ENCODE measurements around the gene SEC61B.

The SEC61B gene

GRCh38 chr9:99197987-99198386 is 24.1 kb upstream of the SEC61B start:
- Mint-ChIP-seq H3K36me3 (ENCODE audit: insufficient read depth) (no peaks in the 10 kb centered on the region), H3K9me3 (no peaks in the 10 kb centered on the region), H3K27me3 (no peaks in the 10 kb centered on the region), H3K27ac (ENCODE audit: low read depth) (no peak overlapping the region), H3K4me1 (no peaks in the 10 kb centered on the region), H3K4me3 (no peak overlapping the region)
- no peak for ATAC-seq (replicated peaks; ENCODE audit: extremely low read depth, poor library complexity, severe bottlenecking)
- DNase-seq (ENCODE audit: low spot score in 2 of 2) = no peak

- H3K27me3 Mint-ChIP-seq = no peaks in the 10 kb centered on the region
- H3K4me3 Mint-ChIP-seq = no peak overlapping the region
- no peaks in the 10 kb centered on the region for H3K9me3 Mint-ChIP-seq
- no peaks in the 10 kb centered on the region for H3K36me3 Mint-ChIP-seq (ENCODE audit: insufficient read depth)
- DNase-seq (ENCODE audit: low spot score in 2 of 2) = no peak
- no peak overlapping the region for H3K27ac Mint-ChIP-seq (ENCODE audit: low read depth)
- no peaks in the 10 kb centered on the region for H3K4me1 Mint-ChIP-seq
- ATAC-seq (replicated peaks; ENCODE audit: extremely low read depth, poor library complexity, severe bottlenecking) = no peak
These were observed 22.0 kb upstream of the SEC61B start for GRCh38 chr9:99199938-99200539.

- Mint-ChIP-seq H3K27ac (ENCODE audit: low read depth) (no peak overlapping the region), H3K36me3 (ENCODE audit: insufficient read depth) (no peaks in the 10 kb centered on the region), H3K4me3 (no peak overlapping the region), H3K9me3 (no peaks in the 10 kb centered on the region), H3K27me3 (no peaks in the 10 kb centered on the region), H3K4me1 (no peaks in the 10 kb centered on the region)
- ATAC-seq (replicated peaks; ENCODE audit: extremely low read depth, poor library complexity, severe bottlenecking) = no peak
- no peak for DNase-seq (ENCODE audit: low spot score in 2 of 2)
These were observed 20.5 kb upstream of the SEC61B start for GRCh38 chr9:99201603-99202002.

- Mint-ChIP-seq H3K27me3 (peaks cover 27% of the 10 kb centered on the region), H3K4me1 (peaks cover 13% of the 10 kb centered on the region), H3K36me3 (ENCODE audit: insufficient read depth) (no peaks in the 10 kb centered on the region), H3K27ac (ENCODE audit: low read depth) (no peak overlapping the region), H3K4me3 (no peak overlapping the region), H3K9me3 (peaks cover 13% of the 10 kb centered on the region)
- ATAC-seq (replicated peaks; ENCODE audit: extremely low read depth, poor library complexity, severe bottlenecking) = no peak
- no peak for DNase-seq (ENCODE audit: low spot score in 2 of 2)
These were observed 11.5 kb upstream of the SEC61B start for GRCh38 chr9:99210572-99210971.

GRCh38 chr9:99211746-99212145 is 10.3 kb upstream of the SEC61B start:
- peaks cover 13% of the 10 kb centered on the region for H3K4me1 Mint-ChIP-seq
- no peak for ATAC-seq (replicated peaks; ENCODE audit: extremely low read depth, poor library complexity, severe bottlenecking)

GRCh38 chr9:99213197-99213596 is 8.9 kb upstream of the SEC61B start:
- DNase-seq (ENCODE audit: low spot score in 2 of 2) = no peak
- Mint-ChIP-seq H3K4me3 (no peak overlapping the region), H3K36me3 (ENCODE audit: insufficient read depth) (peaks cover 9% of the 10 kb centered on the region), H3K4me1 (peaks cover 13% of the 10 kb centered on the region), H3K9me3 (peaks cover 6% of the 10 kb centered on the region), H3K27me3 (peaks cover 17% of the 10 kb centered on the region), H3K27ac (ENCODE audit: low read depth) (no peak overlapping the region)
- ATAC-seq (replicated peaks; ENCODE audit: extremely low read depth, poor library complexity, severe bottlenecking) = no peak

More at GRCh38 chr9:99211746-99212145, 10.3 kb upstream of the SEC61B start:
- H3K4me3 Mint-ChIP-seq = no peak overlapping the region
- H3K27ac Mint-ChIP-seq (ENCODE audit: low read depth) = no peak overlapping the region
- peaks cover 13% of the 10 kb centered on the region for H3K9me3 Mint-ChIP-seq
- no peak for DNase-seq (ENCODE audit: low spot score in 2 of 2)
- H3K36me3 Mint-ChIP-seq (ENCODE audit: insufficient read depth) = peaks cover 2% of the 10 kb centered on the region
- H3K27me3 Mint-ChIP-seq = peaks cover 27% of the 10 kb centered on the region

- Mint-ChIP-seq H3K27ac (ENCODE audit: low read depth) (no peak overlapping the region), H3K4me1 (peaks cover 41% of the 10 kb centered on the region), H3K9me3 (no peaks in the 10 kb centered on the region), H3K4me3 (no peak overlapping the region), H3K36me3 (ENCODE audit: insufficient read depth) (peaks cover 16% of the 10 kb centered on the region), H3K27me3 (peaks cover 5% of the 10 kb centered on the region)
- ATAC-seq (replicated peaks; ENCODE audit: extremely low read depth, poor library complexity, severe bottlenecking) = no peak
- DNase-seq (ENCODE audit: low spot score in 2 of 2) = no peak
These were observed 6.0 kb upstream of the SEC61B start for GRCh38 chr9:99216073-99216472.

- H3K4me1 Mint-ChIP-seq = peaks cover 63% of the 10 kb centered on the region
- DNase-seq (ENCODE audit: low spot score in 2 of 2) = no peak
- peak overlapping the region; percentile 100 for H3K27ac Mint-ChIP-seq (ENCODE audit: low read depth)
- H3K9me3 Mint-ChIP-seq = no peaks in the 10 kb centered on the region
- peaks cover 35% of the 10 kb centered on the region for H3K36me3 Mint-ChIP-seq (ENCODE audit: insufficient read depth)
- no peaks in the 10 kb centered on the region for H3K27me3 Mint-ChIP-seq
- H3K4me3 Mint-ChIP-seq = peak overlapping the region; percentile 97
- no peak for ATAC-seq (replicated peaks; ENCODE audit: extremely low read depth, poor library complexity, severe bottlenecking)
These were observed 2.1 kb upstream of the SEC61B start for GRCh38 chr9:99220011-99220410.

GRCh38 chr9:99221266-99221620 is 839 bp upstream of the SEC61B start:
- peak in 1 of 2 donors; percentile 17 for DNase-seq (ENCODE audit: low spot score in 2 of 2)
- ATAC-seq (replicated peaks; ENCODE audit: extremely low read depth, poor library complexity, severe bottlenecking) = no peak
- H3K36me3 Mint-ChIP-seq (ENCODE audit: insufficient read depth) = peaks cover 36% of the 10 kb centered on the region
- H3K27me3 Mint-ChIP-seq = no peaks in the 10 kb centered on the region
- peak overlapping the region; percentile 97 for H3K4me3 Mint-ChIP-seq
- H3K4me1 Mint-ChIP-seq = peaks cover 69% of the 10 kb centered on the region
- no peaks in the 10 kb centered on the region for H3K9me3 Mint-ChIP-seq
- peak overlapping the region; percentile 100 for H3K27ac Mint-ChIP-seq (ENCODE audit: low read depth)

- H3K27ac Mint-ChIP-seq (ENCODE audit: low read depth) = peak overlapping the region; percentile 100
- no peaks in the 10 kb centered on the region for H3K27me3 Mint-ChIP-seq
- DNase-seq (ENCODE audit: low spot score in 2 of 2) (no peak), ATAC-seq (replicated peaks; ENCODE audit: extremely low read depth, poor library complexity, severe bottlenecking) (peak; percentile 31)
- H3K4me1 Mint-ChIP-seq = peaks cover 74% of the 10 kb centered on the region
- peaks cover 36% of the 10 kb centered on the region for H3K36me3 Mint-ChIP-seq (ENCODE audit: insufficient read depth)
- H3K9me3 Mint-ChIP-seq = no peaks in the 10 kb centered on the region
- peak overlapping the region; percentile 97 for H3K4me3 Mint-ChIP-seq
These were observed 561 bp downstream of the SEC61B start for GRCh38 chr9:99222416-99223270.

- peaks cover 46% of the 10 kb centered on the region for H3K36me3 Mint-ChIP-seq (ENCODE audit: insufficient read depth)
These were observed 2.4 kb downstream of the SEC61B start for GRCh38 chr9:99224445-99224844.

GRCh38 chr9:99226054-99226453 is 4.0 kb downstream of the SEC61B start:
- H3K27ac Mint-ChIP-seq (ENCODE audit: low read depth) = no peak overlapping the region

More at GRCh38 chr9:99224445-99224844, 2.4 kb downstream of the SEC61B start:
- Mint-ChIP-seq H3K4me1 (peaks cover 69% of the 10 kb centered on the region), H3K4me3 (no peak overlapping the region), H3K27me3 (no peaks in the 10 kb centered on the region), H3K9me3 (no peaks in the 10 kb centered on the region), H3K27ac (ENCODE audit: low read depth) (peak overlapping the region; percentile 100)
- ATAC-seq (replicated peaks; ENCODE audit: extremely low read depth, poor library complexity, severe bottlenecking) (no peak), DNase-seq (ENCODE audit: low spot score in 2 of 2) (no peak)

GRCh38 chr9:99230206-99230605 is 8.1 kb downstream of the SEC61B start:
- H3K4me3 Mint-ChIP-seq = no peak overlapping the region
- no peaks in the 10 kb centered on the region for H3K27me3 Mint-ChIP-seq
- no peaks in the 10 kb centered on the region for H3K9me3 Mint-ChIP-seq
- peaks cover 43% of the 10 kb centered on the region for H3K36me3 Mint-ChIP-seq (ENCODE audit: insufficient read depth)
- DNase-seq (ENCODE audit: low spot score in 2 of 2) = no peak
- H3K4me1 Mint-ChIP-seq = peaks cover 22% of the 10 kb centered on the region
- no peak for ATAC-seq (replicated peaks; ENCODE audit: extremely low read depth, poor library complexity, severe bottlenecking)
- H3K27ac Mint-ChIP-seq (ENCODE audit: low read depth) = no peak overlapping the region

More at GRCh38 chr9:99226054-99226453, 4.0 kb downstream of the SEC61B start:
- no peak for DNase-seq (ENCODE audit: low spot score in 2 of 2)
- H3K4me3 Mint-ChIP-seq = no peak overlapping the region
- peaks cover 53% of the 10 kb centered on the region for H3K36me3 Mint-ChIP-seq (ENCODE audit: insufficient read depth)
- H3K27me3 Mint-ChIP-seq = no peaks in the 10 kb centered on the region
- no peak for ATAC-seq (replicated peaks; ENCODE audit: extremely low read depth, poor library complexity, severe bottlenecking)
- H3K4me1 Mint-ChIP-seq = peaks cover 53% of the 10 kb centered on the region
- no peaks in the 10 kb centered on the region for H3K9me3 Mint-ChIP-seq
